Measurements from ENCODE around the gene DCBLD2. TPM values are rescaled to one million over a fixed set of nuclear protein-coding genes. Genes with fewer than 3 reads are reported as not detected.

Gene DCBLD2
- total and polyA plus RNA-seq, 9 donors = 13.5 to 58.7 (median 38.0) TPM

DNA sequence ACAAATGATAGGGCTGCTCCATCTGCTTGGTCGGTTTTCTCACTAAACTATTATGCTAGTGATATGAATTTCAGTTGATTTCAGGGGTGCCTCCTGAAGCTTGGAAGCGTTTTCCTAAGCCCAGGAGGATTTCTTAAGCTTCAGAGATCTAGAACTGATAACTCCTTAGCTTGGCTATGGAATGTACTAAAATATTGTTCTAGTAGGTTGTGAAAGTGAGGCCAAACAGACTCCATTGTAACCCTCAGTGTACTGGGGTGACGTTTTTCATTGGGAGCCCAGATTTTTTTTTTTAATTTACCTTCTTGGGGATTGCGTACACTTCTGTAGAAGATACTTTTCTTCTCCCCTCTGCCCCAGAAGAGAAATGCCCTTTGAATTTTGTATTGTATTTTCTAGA, 155.4 kb downstream of the DCBLD2 start:
- H3K36me3 ChIP-seq = no peaks in the 10 kb centered on the region

More for the DNA sequence above, 155.4 kb downstream of the DCBLD2 start:
- DNase-seq = no peak
- intact Hi-C loops (cut with DNase I) = no loop called here
- no peak for TF ChIP-seq POLR2A (IDR thresholded peaks at IDR 0.05)
- TF ChIP-seq EP300 (IDR thresholded peaks at IDR 0.05) = no peak
- TF ChIP-seq CTCF (IDR thresholded peaks at IDR 0.05) = no peak
- WGBS, 3 donors = 86 to 92% (median 91%) methylated on average over 4 of the region's 4 CpGs
- Histone ChIP-seq H3K27me3 (no peaks in the 10 kb centered on the region), H3K27ac (no peak overlapping the region), H3K4me3 (no peak overlapping the region), H3K9me3 (no peaks in the 10 kb centered on the region), H3K4me1 (ENCODE audit: insufficient read depth) (no peaks in the 10 kb centered on the region)

Small RNA genes lying within 50 kb of the gene (small RNA-seq; reads per million reads assigned to genes)
- gene RNU6-1263P (not detected), gene RNU6-26P (not detected)

Other genes starting within 250 kb of the DCBLD2 start
- gene ST3GAL6, start 138.4 kb downstream of the DCBLD2 start, total RNA-seq = 10 to 100 TPM in 2 of 7 donors, 1 to 10 TPM in 5; 1.9 to 16.7 (median 3.7) TPM
- gene ST3GAL6, start 138.4 kb downstream of the DCBLD2 start, polyA plus RNA-seq = 1 to 10 TPM; 2.0 to 4.4 TPM